NCI-H524 (cell line): ENCODE data around the gene TBCC.
A peak's percentile ranks its signal among the peaks of the same experiment; 100 is the strongest.
"Not testable (repeated sequence)": the region's sequence is repeated elsewhere in the genome, so short reads cannot be mapped to it uniquely, and the experiment has no call there.

Experiments
- DNase-seq, 2 experiments: peaks; one replicate each; lab custom pipeline; 2025; lab: John Stamatoyannopoulos, UW

TBCC gene

GRCh38 chr6:42745640-42746462 lies at the start of gene TBCC:
Gene TBCC (minus strand): TSS chr6:42746103. CDS start chr6:42746073, 30 bp downstream.
- DNase-seq: peak; percentile 97 to 98

GRCh38 chr6:42795651-42796050 lies 49.7 kb upstream of the TBCC start:
- DNase-seq: no peak

- no peak for DNase-seq
These were observed 45.9 kb upstream of the TBCC start for GRCh38 chr6:42791706-42792320.

GRCh38 chr6:42790549-42791181 lies 44.8 kb upstream of the TBCC start:
- DNase-seq: no peak

GRCh38 chr6:42788671-42789070 lies 42.8 kb upstream of the TBCC start:
- no peak for DNase-seq

- DNase-seq: peak; percentile 95 to 97
These were observed 41.2 kb upstream of the TBCC start for GRCh38 chr6:42787063-42787472.

- DNase-seq: peak in 1 of 2 experiments; percentile 22
These were observed 40.7 kb upstream of the TBCC start for GRCh38 chr6:42786525-42786985.

- no peak for DNase-seq
These were observed 39.0 kb upstream of the TBCC start for GRCh38 chr6:42784717-42785498.

GRCh38 chr6:42783876-42784642 lies 38.2 kb upstream of the TBCC start:
- no peak for DNase-seq

GRCh38 chr6:42783177-42783875 lies 37.4 kb upstream of the TBCC start:
- DNase-seq: peak; percentile 33 to 71

- DNase-seq: peak; percentile 63 to 75
These were observed 36.8 kb upstream of the TBCC start for GRCh38 chr6:42782689-42783176.

- peak; percentile 46 to 78 for DNase-seq
These were observed 36.1 kb upstream of the TBCC start, which contains the start of gene BICRAL for GRCh38 chr6:42781796-42782688. Gene BICRAL (plus strand): TSS chr6:42782052. CDS start chr6:42822023, 39,971 bp downstream.

- DNase-seq: peak in 1 of 2 experiments; percentile 28
These were observed 35.6 kb upstream of the TBCC start for GRCh38 chr6:42781546-42781795.

- no peak for DNase-seq
These were observed 33.6 kb upstream of the TBCC start for GRCh38 chr6:42779521-42779920.

GRCh38 chr6:42778122-42778521 lies 32.2 kb upstream of the TBCC start:
- DNase-seq: no peak

- no peak for DNase-seq
These were observed 31.4 kb upstream of the TBCC start for GRCh38 chr6:42777126-42777822.

- not testable (repeated sequence) for DNase-seq
These were observed 29.1 kb upstream of the TBCC start for GRCh38 chr6:42774821-42775487.

- no peak for DNase-seq
These were observed 28.3 kb upstream of the TBCC start for GRCh38 chr6:42774201-42774600.
